Measurements from ENCODE around the gene KRT7.

KRT7 gene

DNA sequence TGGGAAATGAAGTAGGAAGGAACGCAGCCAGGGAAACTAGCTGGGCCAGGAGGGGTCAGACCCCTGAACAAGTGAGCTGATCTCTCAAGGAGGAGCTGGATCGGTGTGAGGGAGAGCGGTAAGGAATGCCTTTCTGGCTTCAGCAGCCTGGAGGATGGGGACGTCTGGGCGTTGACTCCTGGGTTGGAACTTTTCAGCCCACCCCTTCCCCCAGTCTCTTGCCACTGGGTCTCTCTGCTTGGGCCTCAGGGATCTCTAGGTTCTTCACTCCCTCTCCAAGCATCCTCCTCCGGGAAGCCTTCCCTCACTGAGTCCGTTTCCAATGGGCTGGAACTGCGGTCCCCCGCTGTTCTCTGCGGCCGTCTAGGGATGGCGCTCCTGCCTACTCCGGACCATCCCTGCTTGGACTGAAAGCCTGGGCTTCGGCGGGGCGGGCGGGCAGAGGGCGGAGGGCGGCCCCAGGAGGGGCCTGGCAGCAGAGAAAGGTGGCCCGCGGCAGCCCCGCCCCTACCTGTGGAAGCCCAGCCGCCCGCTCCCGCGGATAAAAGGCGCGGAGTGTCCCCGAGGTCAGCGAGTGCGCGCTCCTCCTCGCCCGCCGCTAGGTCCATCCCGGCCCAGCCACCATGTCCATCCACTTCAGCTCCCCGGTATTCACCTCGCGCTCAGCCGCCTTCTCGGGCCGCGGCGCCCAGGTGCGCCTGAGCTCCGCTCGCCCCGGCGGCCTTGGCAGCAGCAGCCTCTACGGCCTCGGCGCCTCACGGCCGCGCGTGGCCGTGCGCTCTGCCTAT, at the start of gene KRT7:
TSS of gene KRT7 (plus strand) at position 570 of the 788 bp plus-strand sequence. CDS start at position 624, 54 bp downstream.
- H3K4me3 ChIP-seq (ENCODE audit: low read depth, low read length), result no peak within 1 kb of the TSS
- TF ChIP-seq, protein P1, sequence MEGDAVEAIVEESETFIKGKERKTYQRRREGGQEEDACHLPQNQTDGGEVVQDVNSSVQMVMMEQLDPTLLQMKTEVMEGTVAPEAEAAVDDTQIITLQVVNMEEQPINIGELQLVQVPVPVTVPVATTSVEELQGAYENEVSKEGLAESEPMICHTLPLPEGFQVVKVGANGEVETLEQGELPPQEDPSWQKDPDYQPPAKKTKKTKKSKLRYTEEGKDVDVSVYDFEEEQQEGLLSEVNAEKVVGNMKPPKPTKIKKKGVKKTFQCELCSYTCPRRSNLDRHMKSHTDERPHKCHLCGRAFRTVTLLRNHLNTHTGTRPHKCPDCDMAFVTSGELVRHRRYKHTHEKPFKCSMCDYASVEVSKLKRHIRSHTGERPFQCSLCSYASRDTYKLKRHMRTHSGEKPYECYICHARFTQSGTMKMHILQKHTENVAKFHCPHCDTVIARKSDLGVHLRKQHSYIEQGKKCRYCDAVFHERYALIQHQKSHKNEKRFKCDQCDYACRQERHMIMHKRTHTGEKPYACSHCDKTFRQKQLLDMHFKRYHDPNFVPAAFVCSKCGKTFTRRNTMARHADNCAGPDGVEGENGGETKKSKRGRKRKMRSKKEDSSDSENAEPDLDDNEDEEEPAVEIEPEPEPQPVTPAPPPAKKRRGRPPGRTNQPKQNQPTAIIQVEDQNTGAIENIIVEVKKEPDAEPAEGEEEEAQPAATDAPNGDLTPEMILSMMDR (IDR thresholded peaks at IDR 0.05; ENCODE audit: low read depth, low read length), result no peak

DNA sequence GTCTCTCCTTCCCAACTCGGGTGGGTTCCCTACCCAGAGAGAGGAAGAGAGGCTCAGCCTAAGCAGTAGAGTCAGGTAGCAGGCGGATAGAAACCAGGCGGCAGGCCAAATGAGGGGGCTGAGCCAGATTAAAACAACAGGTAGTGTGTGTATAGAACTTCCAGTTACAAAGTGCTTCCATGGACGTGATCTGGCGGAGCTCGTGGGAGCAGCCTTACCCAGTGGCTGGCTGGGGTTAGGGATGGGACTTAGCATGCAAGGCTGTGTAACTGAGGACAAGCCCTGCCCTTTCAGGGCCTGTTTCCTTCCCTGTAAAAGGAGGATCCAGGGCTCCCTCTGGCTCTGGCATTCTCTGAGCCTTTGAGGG, 49.5 kb upstream of the KRT7 start:
- TF ChIP-seq, protein P1 (IDR thresholded peaks at IDR 0.05; ENCODE audit: low read depth, low read length), result no peak
- no peak overlapping the region for H3K4me3 ChIP-seq (ENCODE audit: low read depth, low read length)

DNA sequence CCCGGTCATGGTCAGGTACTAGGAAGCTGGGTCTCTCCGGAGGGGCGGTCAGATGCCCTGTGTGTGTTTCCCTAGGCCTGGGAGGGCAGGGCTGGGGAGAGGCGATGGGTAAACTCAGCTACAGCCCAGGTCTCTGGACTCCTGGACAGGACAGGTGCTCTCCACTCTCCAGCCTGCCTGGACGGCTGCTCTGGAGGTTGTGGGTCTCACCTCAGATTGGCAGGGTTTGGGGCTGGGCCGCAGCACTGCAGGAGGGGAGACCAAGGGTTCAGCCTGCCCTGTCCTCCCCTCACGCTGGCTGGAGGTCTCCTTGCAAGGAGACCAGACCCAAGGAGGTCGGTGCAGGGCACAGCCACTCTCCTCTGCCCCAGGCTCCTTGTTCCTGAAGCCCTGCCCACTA, 49.1 kb upstream of the KRT7 start:
- TF ChIP-seq, protein P1 (IDR thresholded peaks at IDR 0.05; ENCODE audit: low read depth, low read length), result no peak

DNA sequence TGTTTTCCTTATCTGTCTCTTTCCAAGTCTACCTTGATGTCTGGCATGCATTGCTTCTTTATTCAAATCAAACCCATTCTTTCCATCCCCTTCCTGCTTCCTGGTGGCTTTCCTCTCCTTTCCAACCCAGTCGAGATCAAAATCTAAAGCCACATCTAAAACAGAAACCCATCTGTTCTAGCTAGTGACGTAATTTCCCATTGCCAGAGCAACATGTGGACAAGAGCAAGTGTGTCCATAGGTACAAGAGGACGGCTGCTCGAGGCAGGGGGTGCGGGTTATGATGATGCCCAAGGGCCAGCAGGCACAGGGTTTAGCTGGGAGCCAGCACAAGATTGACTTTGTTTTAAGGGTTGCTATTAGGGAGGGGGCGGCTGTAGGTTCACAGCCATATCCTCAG, 48.2 kb upstream of the KRT7 start:
- TF ChIP-seq, protein P1 (IDR thresholded peaks at IDR 0.05; ENCODE audit: low read depth, low read length), result no peak

More for the DNA sequence above, 49.1 kb upstream of the KRT7 start:
- no peak overlapping the region for H3K4me3 ChIP-seq (ENCODE audit: low read depth, low read length)

DNA sequence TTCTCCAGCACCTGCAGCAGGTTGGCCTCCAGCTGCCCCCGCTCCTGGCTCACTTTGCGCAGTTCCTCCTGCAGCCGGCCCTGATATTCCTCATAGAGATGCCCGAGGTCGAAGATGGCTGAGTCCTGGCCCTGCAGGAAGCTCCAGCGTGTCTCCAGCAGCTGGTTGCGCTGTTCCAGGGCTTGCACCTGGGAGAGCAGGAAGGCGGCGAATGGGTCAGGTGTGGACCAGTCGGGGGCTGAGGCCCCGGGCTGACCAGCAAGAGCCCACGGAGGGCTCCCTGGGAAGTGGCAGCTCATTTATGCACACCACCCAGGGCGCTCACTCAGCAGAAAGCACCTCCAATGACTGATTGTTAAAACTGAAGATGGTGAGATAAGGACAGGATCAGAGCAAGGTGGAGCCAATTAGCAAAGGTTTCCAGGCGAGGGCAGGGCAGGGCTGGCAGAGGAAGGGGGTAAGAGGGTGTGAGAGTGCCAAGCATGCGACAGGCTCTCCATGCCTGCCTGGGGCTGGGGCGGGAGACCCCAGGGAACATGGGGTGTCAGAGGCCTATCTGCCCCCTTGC, 47.6 kb upstream of the KRT7 start:
- no peak overlapping the region for H3K4me3 ChIP-seq (ENCODE audit: low read depth, low read length)
- TF ChIP-seq, protein P1 (IDR thresholded peaks at IDR 0.05; ENCODE audit: low read depth, low read length), result no peak

More for the DNA sequence above, 48.2 kb upstream of the KRT7 start:
- H3K4me3 ChIP-seq (ENCODE audit: low read depth, low read length), result no peak overlapping the region

DNA sequence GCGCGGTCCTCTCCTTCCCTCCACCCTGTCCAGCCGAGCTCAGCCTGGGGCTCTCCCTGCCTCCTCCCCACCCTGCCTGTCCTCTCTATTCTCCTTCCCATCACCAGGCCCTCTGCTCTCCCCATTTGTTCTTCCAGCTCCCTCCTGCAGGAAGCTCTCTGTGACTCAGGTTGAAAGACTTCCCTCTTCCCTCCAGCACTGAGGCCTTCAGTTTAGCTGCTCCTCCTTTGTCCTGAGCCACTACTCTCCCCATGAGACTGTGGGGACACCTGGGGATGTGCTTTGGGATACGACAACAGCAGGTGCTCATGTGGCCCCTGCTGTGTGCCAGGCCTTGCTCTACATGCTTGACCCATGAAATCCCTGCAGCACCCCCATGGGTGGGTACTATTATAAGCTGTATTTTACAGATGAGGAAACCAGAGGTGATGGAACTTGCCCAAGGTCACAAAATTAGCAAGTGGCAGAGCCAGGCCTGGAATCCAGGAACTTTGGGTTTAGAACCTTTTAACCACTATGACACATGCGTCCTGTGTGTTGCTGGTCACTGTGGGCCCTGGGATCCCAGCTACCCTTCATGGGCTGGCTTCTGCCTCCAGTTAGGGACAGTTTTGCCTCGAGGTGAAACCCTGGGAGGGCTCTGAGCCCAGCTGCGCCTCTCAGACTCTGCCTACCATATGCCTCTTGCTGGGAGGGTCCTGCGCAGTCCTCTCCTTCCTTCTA, 46.8 kb upstream of the KRT7 start:
- H3K4me3 ChIP-seq (ENCODE audit: low read depth, low read length), result no peak overlapping the region
- TF ChIP-seq, protein P1 (IDR thresholded peaks at IDR 0.05; ENCODE audit: low read depth, low read length), result no peak

DNA sequence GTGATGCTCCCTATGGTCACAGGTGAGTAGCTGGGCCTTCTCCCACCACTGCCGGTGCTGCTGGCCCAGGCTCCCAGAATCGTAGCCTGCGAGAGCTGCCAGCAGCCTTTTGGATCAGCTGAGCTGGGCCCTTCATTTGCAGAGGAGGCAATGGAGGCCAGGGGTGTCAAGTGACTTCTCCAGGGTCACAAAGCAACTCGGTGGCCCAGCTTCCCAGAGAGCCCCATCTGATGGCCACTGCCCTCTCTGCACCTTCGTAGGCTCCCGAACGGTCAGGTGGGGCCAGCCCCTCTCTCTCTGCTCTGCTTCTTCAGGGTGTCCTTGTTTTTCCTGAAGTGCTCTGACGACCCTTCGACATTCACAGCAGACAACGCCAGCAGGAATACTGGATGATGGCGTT, 45.8 kb upstream of the KRT7 start:
- no peak overlapping the region for H3K4me3 ChIP-seq (ENCODE audit: low read depth, low read length)
- TF ChIP-seq, protein P1 (IDR thresholded peaks at IDR 0.05; ENCODE audit: low read depth, low read length), result no peak
